Cardiac muscle cell (in vitro differentiated cells and primary cell): ENCODE measurements around the gene SIL1. TPM values are rescaled to one million over a fixed set of nuclear protein-coding genes. Genes with fewer than 3 reads are reported as not detected.
"Not testable (repeated sequence)": the region's sequence is repeated elsewhere in the genome, so short reads cannot be mapped to it uniquely, and the experiment has no call there.

Experiments used
- DNase-seq, 2 donors: peaks; one replicate each; pipeline versions ENCODE4 v3.0.0 to v3.0.0-alpha.2; 2010 to 2017; ENCODE audit warnings: low read depth in 1 of 2, low spot score in 1 of 2
- H3K27ac ChIP-seq: fragments of 200-600 bp; sonication (generic); 2 replicates; pipeline ENCODE4 v1.5.1; 2016
- H3K27me3 ChIP-seq: fragments of 200-600 bp; sonication (generic); 2 replicates; pipeline ENCODE4 v1.6.0; 2016; ENCODE audit warnings: control low read depth
- H3K36me3 ChIP-seq: fragments of 200-600 bp; sonication (generic); 2 replicates; pipeline ENCODE4 v1.5.1; 2016; ENCODE audit warnings: control low read depth
- H3K4me1 ChIP-seq: fragments of 200-600 bp; sonication (generic); 2 replicates; pipeline ENCODE4 v1.8.1; 2017; ENCODE audit warnings: low read depth, mild to moderate bottlenecking, mixed run types
- H3K4me3 ChIP-seq: fragments of 200-600 bp; sonication (generic); 2 replicates; pipeline ENCODE4 v1.5.1; 2016; ENCODE audit warnings: mild to moderate bottlenecking
- H3K9me3 ChIP-seq: fragments of 200-600 bp; sonication (generic); 2 replicates; pipeline ENCODE4 v1.5.1; 2017; ENCODE audit warnings: low read depth, mild to moderate bottlenecking, control low read depth
- polyA plus RNA-seq: library from polyadenylated mRNA; unstranded; fragments of >200 nt; fragmentation: Nextera tagmentation; extraction: Ambion mirVana; gene quantifications from 2 replicates; pipeline ENCODE4 v1.2.1, GENCODE V29; 2016
- total RNA-seq: library from RNA; depleted of rRNA; stranded (reverse); fragments of >200 nt; gene quantifications from 2 replicates; pipeline ENCODE4 v1.2.3, GENCODE V29; 2016
- TF ChIP-seq, protein P1 (sequence below): IDR thresholded peaks from 2 replicates; pipeline ENCODE4 v1.5.1; 2012; ENCODE audit warnings: low read depth, mild to moderate bottlenecking, low read length

Gene SIL1
- total and polyA plus RNA-seq, 2 experiments from 2014 or later: 40.5 to 49.8 TPM

DNA sequence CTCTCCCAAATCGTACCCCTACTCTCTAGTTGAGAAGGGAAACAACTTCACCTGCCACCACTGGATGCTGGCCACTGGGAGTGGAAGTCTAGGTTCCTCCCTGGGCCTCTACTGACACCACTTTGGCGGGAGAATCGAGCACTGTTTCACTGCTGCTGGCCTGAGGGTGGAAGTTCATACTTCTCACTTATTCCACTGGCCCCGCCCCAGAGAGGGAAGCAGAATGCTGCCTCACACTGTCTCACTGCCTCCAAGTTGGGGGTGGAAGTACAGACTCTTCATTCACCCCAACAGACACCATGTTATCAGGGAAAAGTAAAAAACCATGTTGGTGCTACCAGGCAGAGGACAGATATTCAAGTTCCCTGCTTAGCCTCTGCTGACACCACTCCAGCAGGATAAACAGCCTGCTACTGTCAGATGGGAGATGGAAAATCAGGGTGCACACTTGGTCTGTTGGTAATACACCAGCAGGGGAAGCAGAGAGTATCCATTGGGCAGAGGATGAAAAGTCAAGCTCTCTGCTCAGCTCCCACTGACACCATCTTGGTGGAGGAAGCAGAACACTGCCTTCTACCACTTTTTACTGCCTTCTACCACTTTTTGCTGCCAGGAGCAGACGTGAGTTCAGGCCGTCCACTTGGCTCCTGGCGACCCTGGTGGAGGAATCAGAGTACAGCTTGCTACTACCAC lies 159.4 kb downstream of the SIL1 start:
- H3K9me3 ChIP-seq: no peaks in the 10 kb centered on the region
- no peak overlapping the region for H3K27ac ChIP-seq
- TF ChIP-seq, protein P1, sequence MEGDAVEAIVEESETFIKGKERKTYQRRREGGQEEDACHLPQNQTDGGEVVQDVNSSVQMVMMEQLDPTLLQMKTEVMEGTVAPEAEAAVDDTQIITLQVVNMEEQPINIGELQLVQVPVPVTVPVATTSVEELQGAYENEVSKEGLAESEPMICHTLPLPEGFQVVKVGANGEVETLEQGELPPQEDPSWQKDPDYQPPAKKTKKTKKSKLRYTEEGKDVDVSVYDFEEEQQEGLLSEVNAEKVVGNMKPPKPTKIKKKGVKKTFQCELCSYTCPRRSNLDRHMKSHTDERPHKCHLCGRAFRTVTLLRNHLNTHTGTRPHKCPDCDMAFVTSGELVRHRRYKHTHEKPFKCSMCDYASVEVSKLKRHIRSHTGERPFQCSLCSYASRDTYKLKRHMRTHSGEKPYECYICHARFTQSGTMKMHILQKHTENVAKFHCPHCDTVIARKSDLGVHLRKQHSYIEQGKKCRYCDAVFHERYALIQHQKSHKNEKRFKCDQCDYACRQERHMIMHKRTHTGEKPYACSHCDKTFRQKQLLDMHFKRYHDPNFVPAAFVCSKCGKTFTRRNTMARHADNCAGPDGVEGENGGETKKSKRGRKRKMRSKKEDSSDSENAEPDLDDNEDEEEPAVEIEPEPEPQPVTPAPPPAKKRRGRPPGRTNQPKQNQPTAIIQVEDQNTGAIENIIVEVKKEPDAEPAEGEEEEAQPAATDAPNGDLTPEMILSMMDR: no peak
- H3K4me3 ChIP-seq: no peak overlapping the region
- H3K27me3 ChIP-seq: no peaks in the 10 kb centered on the region
- H3K36me3 ChIP-seq: no peaks in the 10 kb centered on the region
- no peaks in the 10 kb centered on the region for H3K4me1 ChIP-seq
- DNase-seq: no peak

DNA sequence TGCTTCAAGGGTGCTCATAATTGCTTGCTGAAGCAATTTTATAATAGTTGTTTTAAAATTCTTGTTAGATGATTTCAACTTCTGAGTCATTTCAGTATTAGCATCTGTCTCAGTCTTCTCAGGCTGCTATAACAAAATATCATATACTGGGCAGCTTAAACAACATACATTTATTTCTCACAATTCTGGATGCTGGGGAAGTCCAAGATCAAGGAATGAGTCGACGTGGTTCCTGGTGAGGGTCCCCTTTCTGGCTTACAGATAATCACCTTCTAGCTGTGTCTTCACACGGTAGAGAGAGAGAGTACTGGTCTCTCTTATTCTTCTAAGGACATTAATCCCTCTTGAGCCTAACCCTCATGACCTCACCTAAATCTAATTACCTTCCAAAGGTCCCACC lies 160.4 kb downstream of the SIL1 start:
- no peaks in the 10 kb centered on the region for H3K27me3 ChIP-seq
- H3K36me3 ChIP-seq: no peaks in the 10 kb centered on the region
- TF ChIP-seq, protein P1: no peak
- no peak overlapping the region for H3K4me3 ChIP-seq
- H3K4me1 ChIP-seq: no peaks in the 10 kb centered on the region
- no peaks in the 10 kb centered on the region for H3K9me3 ChIP-seq
- DNase-seq: no peak
- no peak overlapping the region for H3K27ac ChIP-seq

DNA sequence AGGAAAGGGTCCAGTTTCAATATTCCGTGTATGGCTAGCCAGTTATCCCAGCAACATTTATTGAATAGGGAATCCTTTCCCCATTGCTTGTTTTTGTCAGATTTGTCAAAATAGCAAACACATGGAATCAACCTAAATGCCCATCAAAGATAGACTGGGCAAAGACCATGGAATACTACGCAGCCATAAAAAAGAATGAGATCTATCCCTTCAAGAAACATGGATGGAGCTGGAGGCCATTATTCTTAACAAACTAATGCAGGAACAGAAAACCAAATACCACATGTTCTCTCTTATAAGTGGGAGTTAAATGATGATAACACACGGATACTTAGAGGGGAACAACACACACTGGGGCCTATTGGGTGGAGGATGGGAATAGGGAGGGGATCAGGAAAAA lies 161.8 kb downstream of the SIL1 start:
- DNase-seq, H3K9me3 ChIP-seq, H3K27ac ChIP-seq, H3K4me1 ChIP-seq, H3K27me3 ChIP-seq, H3K36me3 ChIP-seq, H3K4me3 ChIP-seq: not testable (repeated sequence)

DNA sequence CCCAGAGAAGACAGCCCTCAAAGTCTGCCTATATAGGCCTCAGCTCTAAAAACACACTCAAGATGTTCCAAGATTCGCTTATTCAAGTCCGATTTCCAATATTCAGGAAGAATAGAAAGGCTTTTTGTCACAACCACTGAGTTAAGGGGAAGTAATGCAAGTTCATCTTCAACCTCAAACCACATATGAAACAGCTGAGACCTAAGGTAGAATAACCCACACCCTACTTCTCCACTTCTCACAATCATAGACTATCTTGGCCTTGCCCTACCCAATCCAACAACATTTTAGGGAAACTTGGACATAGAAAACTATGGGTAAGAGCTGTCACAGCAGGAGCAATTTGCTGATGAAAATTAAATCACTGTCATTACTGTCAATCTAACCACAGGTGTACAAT lies 171.0 kb downstream of the SIL1 start:
- Histone ChIP-seq H3K4me3 (no peak overlapping the region), H3K4me1 (peaks cover 9% of the 10 kb centered on the region), H3K36me3 (no peaks in the 10 kb centered on the region), H3K27ac (no peak overlapping the region), H3K9me3 (no peaks in the 10 kb centered on the region), H3K27me3 (no peaks in the 10 kb centered on the region)
- TF ChIP-seq, protein P1: no peak
- DNase-seq: no peak

DNA sequence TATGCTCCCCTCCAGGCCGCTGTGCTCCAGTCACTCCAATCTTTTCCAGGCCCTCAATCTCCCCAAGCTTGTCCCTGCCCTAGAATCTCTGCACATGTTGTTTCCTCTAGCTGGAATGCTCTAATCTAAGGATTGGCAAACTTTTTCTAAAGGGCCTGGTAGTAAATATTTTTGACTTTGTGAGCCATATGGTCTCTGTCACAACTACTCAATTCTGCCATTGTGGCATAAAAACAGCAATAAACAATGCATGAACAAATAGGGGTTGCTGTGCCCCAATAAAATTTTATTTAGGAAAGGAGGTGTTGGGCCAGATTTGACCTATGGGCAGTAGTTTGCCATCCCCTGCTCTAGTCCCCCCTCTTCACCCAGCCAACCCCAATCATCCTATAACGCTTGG lies 172.5 kb downstream of the SIL1 start:
- TF ChIP-seq, protein P1: no peak
- Histone ChIP-seq H3K27me3 (no peaks in the 10 kb centered on the region), H3K4me3 (no peak overlapping the region), H3K27ac (no peak overlapping the region), H3K9me3 (no peaks in the 10 kb centered on the region), H3K36me3 (no peaks in the 10 kb centered on the region), H3K4me1 (peaks cover 9% of the 10 kb centered on the region)
- no peak for DNase-seq

DNA sequence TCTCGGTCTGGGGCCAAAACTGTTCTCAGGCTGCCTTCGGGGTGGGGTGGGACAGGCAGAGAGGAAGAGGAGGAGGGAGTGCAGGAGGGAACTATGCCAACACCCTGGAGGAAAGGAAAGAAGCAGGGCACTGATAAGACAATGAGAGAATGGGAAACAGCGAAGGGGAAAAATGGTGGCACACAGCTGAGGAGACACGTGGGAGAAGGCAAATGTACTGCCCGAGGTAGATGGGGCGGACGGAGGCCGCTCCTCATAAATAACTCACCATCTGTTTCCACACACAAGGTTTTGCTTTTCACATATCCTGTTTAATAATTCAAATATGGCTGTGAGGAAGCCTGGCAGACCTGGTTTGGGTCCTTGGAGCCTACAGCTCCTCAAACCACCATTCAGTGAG lies 174.9 kb downstream of the SIL1 start:
- Histone ChIP-seq H3K9me3 (no peaks in the 10 kb centered on the region), H3K4me3 (no peak overlapping the region), H3K4me1 (peaks cover 19% of the 10 kb centered on the region), H3K27me3 (no peaks in the 10 kb centered on the region), H3K36me3 (no peaks in the 10 kb centered on the region), H3K27ac (no peak overlapping the region)
- TF ChIP-seq, protein P1: no peak
- no peak for DNase-seq
